HG03103 (cell line): ENCODE measurements around the gene ACTRT2.

Source experiments
- ATAC-seq: cut with Tn5 transposase; IDR thresholded peaks from one replicate; pipeline ENCODE4 v1.9.1; 2021; ENCODE audit warnings: low read depth; ENCODE audit not compliant: unreplicated experiment

The ACTRT2 gene

GRCh38 chr1:2983319-2983705 is 38.0 kb upstream of the ACTRT2 start:
- no peak for ATAC-seq

- ATAC-seq = no peak
Observed at GRCh38 chr1:2983706-2984398, 37.4 kb upstream of the ACTRT2 start.

GRCh38 chr1:2984399-2985061 is 36.7 kb upstream of the ACTRT2 start:
- no peak for ATAC-seq

- no peak for ATAC-seq
Observed at GRCh38 chr1:2985067-2985561, 36.2 kb upstream of the ACTRT2 start.

- no peak for ATAC-seq
Observed at GRCh38 chr1:2985694-2986548, 35.3 kb upstream of the ACTRT2 start.

- ATAC-seq = no peak
Observed at GRCh38 chr1:2986549-2987305, 34.5 kb upstream of the ACTRT2 start.

GRCh38 chr1:2987773-2988172 is 33.5 kb upstream of the ACTRT2 start:
- ATAC-seq = no peak

- ATAC-seq = no peak
Observed at GRCh38 chr1:2988256-2988655, 33.0 kb upstream of the ACTRT2 start.

- ATAC-seq = no peak
Observed at GRCh38 chr1:2989185-2989584, 32.1 kb upstream of the ACTRT2 start.

GRCh38 chr1:2989976-2990375 is 31.3 kb upstream of the ACTRT2 start:
- ATAC-seq = no peak

- no peak for ATAC-seq
Observed at GRCh38 chr1:2990376-2991115, 30.7 kb upstream of the ACTRT2 start.

GRCh38 chr1:2991753-2992495 is 29.3 kb upstream of the ACTRT2 start:
- no peak for ATAC-seq

- ATAC-seq = no peak
Observed at GRCh38 chr1:2998503-2999100, 22.7 kb upstream of the ACTRT2 start.

- no peak for ATAC-seq
Observed at GRCh38 chr1:2999138-2999537, 22.1 kb upstream of the ACTRT2 start.

- no peak for ATAC-seq
Observed at GRCh38 chr1:2999571-2999970, 21.7 kb upstream of the ACTRT2 start.

- ATAC-seq = no peak
Observed at GRCh38 chr1:3000214-3000613, 21.1 kb upstream of the ACTRT2 start.

- no peak for ATAC-seq
Observed at GRCh38 chr1:3000671-3001470, 20.4 kb upstream of the ACTRT2 start.
